GM21423 (cell line): Measurements from ENCODE around the gene SEMA3B.
"Not testable (repeated sequence)": the region's sequence is repeated elsewhere in the genome, so short reads cannot be mapped to it uniquely, and the experiment has no call there.

Experiments
- ATAC-seq: cut with Tn5 transposase; IDR thresholded peaks from one replicate; pipeline ENCODE4 v1.9.1; 2021; ENCODE audit warnings: mild to moderate bottlenecking, moderate library complexity; ENCODE audit not compliant: unreplicated experiment

SEMA3B gene

DNA sequence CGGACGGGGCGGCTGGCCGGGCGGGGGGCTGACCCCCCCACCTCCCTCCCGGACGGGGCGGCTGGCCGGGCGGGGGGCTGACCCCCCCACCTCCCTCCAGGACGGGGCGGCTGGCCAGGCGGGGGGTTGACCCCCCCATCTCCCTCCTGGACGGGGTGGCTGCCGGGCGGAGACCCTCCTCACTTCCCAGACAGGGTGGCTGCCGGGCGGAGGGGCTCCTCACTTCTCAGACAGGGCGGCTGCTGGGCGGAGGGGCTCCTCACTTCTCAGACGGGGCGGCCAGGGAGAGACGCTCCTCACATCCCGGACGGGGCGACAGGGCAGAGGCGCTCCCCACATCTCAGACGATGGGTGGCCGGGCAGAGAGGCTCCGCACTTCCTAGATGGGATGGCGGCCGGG, 43.1 kb downstream of the SEMA3B start:
- not testable (repeated sequence) for ATAC-seq

DNA sequence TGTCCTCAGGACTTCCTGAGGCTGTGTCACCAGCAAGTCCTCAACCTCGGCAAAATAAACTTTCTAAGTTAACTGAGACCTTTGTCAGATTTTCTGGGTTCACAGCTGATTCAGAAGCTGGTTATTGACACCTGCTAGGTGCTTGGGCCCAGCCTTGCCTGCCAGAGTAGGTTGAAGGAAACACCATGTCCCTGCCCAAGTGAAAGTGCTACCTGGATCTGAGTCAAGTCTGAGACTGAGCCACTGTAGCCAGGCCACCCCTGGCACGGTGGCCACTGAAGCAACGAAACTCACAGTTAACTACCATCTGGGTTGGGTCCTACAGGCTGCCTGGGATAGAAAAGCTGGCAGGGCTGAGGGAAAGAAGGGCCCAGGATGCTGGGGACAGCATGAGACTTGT, 45.4 kb downstream of the SEMA3B start:
- ATAC-seq = no peak

DNA sequence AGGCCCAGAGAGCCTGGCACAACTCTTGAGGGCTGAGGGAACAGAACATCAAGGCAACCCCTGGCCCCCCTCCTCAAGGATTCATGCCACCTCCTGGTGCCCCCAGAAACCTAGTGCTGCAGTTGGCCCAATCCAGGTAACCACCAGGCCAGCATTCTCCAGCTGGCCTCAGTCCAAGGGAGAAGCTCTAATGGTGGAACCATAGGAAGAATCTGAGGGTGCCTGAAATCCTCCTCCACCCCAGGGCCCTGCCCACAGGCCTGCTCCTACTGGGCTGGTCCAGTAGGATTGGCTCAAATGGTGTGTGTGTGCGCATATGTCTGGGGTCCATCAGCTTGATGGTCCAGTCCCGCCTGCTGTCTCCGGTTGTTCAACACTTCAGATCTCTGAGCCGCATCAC, 45.9 kb downstream of the SEMA3B start:
- no peak for ATAC-seq

DNA sequence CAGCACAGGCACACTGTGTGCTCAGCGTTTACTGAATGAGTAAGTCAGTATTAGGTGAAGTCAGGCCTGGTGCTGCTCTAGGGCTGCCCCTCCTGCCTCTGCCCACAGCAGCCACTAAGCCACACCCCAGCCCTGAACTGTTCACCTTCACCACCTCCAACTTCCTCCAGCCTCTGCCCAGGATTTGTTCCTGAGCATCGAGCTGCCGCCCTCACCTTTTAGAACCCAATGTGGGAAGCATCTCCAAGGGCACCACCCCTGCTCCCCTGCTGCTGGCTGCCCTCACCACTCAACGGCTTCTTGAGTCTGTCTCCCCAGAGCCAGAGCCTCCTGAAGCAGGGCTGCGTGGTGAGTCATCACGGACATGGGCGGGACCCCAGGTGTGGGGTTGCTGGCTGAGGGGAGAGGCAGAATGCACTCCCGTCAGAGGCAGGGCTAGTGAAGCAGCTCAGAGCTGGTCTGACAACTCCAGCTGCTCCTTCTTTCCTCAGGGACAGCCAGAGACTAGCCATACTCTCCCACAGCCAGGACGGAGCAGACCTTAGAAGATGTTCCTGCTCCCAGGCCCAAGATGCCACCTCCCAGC, 47.8 kb downstream of the SEMA3B start:
- ATAC-seq = no peak

DNA sequence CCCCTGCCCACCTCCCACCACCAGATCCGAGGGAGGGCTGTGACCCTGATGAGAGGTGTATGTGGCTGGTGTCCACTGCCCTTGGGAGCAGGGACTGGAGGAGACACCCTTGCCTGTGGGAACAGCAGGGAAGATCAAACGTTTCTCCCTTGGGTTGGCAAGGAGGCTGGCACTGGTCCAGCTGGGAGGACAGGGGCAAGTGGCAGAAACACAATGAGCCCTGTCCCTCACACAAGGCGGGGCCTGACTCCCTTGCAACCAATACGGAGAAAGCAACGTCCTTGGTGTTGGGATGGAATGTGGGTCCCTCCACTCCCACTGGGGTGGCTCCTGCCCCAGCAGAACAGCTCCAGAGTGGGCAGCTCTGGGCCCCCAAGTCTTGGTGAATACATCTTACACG, 48.4 kb downstream of the SEMA3B start:
- ATAC-seq = no peak

DNA sequence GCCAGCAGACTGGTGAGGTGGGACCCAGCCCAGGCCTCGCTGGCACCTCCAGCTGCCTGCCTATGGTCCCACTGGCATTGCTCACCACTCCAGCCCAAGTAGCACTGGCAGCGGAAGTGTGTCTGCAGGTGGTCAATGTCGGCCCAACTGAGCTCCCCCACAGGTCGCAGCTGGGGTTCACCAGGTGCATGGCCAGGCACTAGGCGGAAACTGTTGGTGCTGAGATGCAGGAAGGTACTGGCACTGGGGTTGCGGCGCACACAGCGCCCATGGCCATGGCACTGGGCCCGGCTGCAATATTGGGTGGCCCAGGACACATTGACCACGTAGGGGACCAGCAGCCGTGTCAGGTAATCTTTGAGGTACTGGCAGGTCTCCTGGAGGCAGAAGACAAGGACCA, 49.2 kb downstream of the SEMA3B start:
- ATAC-seq = no peak

DNA sequence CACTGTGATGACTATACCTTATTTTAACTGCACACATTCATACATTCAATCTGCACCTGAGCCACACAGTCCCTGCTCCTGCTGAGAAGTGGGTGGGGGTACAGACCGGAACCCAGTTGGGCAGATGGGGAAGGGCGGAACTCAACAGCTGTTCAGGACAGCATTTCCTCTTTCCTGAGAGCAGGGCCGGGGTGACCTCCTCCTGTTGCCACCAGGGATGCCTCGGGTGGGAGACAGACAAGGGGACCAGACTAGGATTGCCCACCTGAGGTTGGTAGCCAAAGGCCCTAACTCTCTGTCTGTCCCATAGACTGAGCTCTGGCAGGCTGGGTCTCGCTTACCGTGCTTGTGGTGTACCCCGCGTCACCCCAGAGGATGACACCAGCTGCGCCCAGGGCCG, 49.7 kb downstream of the SEMA3B start:
- no peak for ATAC-seq

DNA sequence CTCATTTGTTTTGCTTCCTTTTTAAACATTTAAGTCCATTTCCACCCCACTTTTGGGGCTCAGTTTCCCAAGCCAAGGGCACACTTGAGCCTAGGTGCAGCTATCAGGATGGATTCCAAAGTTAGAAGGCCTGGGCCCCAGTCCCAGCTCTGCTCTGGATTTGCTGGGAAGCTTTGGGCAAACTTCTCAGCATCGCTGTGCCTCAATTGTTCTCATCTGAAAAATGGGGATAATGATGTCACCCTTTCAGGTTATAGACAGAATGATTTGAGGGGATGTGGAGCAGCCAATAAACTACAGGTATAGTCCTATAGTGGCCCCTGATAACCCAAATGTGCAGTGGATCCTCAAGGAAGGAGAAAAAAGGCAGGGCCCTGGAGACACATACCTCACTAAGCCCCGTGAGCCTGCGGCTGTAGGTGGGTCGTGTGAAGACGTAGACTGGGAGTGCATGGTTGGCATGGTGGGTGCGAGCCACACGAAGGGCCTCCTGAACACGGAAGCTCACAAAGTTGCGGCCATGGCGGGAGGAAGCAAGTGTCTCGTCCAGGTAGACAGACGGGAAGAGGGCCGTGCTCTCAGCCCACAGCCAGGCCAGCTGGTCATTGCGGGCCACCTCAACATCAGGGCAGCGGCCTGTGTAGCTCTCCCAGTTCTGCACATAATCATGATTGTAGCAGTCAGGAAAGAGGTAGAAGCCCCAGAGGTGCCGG, 50.4 kb downstream of the SEMA3B start:
- no peak for ATAC-seq

DNA sequence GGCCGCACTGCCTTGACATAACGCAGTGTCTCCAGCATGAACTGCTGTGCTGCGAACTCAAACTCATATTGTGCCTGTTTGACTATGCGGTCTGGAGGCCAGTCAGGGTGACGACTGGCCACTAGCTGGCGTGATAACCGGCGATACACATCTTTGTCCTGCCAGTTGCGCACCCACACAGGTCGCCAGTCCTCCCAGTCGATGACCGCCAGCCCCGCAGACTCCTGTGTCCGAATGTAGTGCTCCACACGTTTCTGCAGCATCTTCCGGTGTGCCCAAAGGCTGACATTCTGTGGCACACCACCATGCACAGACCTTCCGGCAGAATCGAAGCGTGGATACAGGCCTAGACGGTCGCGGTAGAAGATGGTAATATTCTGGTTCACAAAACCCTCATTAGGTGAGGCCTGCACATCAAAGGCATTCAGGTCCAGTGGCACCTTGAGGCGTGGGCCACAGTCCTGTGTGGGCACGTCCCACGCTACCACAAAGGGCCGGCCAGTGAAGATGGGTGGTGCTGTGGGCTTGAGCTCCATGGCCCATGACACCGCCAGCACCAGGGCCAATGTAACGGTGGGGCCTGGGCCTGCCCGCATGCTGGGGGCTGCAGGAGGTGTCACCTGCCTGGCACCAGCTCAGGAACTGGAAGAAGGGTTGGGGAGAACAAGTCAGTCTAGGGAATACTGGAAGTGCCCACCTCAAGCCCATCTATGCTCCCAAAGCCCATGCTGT, 51.1 kb downstream of the SEMA3B start:
- ATAC-seq = no peak

DNA sequence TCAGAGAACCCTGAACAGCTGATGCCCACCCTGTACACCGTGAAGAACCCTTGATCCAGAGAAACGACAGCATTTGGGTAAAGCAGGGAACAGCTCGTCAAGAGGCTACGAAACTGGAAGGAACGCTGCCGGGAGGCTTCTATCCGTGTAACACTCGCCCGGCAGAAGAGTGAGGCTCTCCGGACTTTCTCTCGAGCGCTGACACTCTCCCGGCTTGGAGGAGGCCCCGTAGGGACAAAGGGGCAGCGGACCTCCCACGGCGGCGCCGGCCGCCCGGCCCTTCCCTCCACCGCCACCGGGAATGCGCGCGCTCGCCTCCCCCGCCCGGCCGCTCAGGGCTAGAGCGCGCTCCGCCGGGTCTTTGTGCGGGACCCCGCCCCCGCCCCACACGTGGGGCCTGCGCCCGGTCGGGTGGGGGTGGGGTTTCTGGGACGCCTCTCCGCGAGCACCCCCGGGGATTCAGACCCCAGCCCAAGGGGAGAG, 51.9 kb downstream of the SEMA3B start:
- ATAC-seq = peak; percentile 45

DNA sequence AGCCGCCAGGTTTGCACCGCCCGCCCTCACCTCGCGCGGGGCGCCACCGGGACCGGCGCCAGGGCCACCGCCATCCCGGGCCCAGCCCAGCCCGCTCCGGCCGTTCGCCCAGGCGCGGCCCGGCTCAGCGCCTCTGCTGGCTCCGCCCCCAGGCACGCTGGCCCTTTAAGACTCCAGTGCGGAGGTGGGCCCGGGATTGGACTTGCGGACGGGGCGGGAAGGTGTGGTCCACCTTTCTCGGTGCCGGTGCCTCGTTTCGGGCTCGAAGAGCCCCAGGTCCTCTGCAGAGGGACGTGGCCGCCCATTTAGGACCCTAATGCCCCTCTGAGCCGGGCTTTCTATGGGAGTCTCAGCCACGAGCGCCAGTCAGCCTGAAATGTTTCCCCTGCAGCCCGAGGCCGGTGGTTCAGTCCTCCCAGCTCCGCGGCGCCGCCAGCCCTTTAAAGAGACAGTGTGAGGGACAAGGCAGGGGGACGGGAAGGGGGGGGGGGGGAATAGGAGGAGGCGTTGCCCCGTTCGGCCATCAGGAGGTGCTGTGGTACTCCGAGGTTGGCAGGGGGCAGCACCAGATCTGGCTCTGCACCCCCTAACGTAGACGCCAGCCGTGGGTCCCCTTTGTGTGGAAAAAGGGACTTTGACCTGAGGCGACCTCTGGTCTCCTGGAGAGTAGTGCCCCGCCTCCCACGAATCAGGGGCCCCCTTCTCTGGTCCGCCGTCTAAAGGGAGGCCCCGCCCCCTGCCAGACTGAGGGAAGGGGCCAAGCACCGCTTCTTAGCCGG, 52.6 kb downstream of the SEMA3B start:
- peak; percentile 83 for ATAC-seq

DNA sequence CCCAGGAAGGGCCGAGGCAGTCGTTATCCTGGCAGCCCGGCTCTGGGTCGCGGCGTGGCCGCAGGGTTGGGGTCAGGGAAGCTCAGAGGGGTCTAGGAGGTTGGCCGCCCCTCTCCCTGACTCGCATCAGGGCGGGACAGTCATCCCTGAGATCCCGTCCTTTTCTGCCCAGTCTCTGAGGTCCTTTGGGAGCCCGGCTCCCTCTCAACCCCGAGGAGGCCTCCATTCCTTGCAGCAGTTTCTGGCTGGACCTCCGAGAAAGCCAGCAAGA, 53.1 kb downstream of the SEMA3B start:
- no peak for ATAC-seq

DNA sequence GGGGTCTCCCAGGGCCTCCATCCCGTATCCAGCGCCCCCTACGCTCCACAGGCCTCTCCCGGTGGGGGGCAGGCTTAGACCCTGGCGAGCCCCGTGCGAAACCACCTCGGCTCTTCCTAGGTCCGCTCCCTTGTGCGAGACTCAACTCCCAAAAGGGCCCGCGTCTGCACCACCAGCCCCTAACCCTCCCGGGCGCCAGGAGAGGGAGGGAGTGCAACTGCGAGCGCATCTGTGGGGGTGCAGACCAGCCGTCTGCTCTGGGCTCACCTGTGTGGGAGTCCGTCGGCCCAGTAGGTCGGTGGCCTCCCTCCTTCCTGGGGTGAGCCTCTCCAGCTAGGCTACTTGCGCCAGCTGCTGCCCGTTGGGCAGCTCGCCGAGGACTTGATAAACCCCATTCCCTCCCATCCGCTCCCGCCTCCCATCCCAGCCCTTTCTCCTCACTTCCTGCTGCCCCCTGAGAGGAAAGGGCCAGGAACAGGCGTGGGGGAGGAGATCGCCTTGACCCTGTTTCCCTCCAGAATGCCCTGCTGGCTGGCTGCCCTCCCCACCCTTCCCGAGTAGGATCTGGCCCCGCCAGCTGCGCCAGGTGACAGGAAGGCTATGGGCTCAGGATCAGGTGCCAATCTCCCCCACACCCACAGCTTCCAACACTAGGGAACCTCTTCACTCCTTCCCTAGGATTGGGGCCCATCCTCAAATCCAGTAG, 53.6 kb downstream of the SEMA3B start, which contains the start of gene HYAL2:
Gene HYAL2, minus strand, starts transcription at position 360 of the 706 bp plus-strand sequence. CDS start 2,256 bp downstream, outside the sequence.
- ATAC-seq = no peak

DNA sequence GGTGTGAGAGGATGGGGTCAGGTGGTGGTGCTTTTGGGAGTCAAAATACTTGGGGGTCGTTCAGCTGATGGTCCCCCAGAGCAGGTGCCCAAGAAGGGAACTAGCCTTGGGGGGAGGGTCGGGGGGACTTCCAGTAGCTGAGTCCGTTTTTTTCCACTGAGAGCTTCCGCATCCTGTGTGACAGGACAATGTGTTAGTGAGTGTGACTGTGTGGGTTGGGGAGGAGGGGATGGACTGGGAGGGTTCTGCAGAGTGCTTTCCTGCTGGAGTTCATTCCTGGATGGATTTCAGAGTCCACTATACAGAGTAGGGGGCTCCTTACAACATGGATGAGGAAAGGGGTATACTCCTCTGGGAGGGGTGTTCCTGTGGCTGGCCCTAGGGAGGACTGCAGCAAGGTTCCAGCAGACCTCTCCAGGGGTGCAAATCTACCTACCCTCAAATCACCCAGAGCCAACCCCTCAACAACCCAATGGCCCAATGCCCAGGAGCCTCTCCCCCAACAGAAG, 54.2 kb downstream of the SEMA3B start:
- ATAC-seq = no peak

DNA sequence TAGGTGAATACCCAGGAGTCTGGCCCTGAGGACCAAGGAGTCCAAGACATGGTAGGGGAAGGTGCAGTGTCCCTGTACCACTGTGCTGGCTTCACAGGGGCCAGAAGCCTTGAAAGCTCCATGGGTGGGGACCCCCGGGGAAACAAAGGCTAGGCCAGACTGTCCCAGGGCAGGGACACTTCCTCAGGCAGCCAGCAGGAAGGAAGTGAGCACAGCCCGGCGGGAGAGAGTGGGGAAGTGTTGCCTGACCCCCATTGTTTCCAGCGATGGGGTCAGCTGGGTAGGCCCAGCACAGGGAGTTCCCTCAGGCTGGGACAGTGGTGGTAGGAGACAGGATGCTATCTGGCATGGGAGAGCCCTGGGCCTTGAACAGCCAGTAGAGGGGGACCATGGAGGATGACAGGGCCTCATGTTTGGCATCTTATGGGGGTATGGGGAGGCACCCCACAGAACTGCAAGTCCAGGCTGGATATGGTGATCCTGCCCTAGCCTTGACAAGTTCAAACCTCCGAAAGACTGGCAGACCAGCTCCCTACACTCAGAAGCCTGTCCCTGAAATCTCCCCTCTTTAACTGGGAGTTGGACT, 54.8 kb downstream of the SEMA3B start:
- ATAC-seq = no peak

DNA sequence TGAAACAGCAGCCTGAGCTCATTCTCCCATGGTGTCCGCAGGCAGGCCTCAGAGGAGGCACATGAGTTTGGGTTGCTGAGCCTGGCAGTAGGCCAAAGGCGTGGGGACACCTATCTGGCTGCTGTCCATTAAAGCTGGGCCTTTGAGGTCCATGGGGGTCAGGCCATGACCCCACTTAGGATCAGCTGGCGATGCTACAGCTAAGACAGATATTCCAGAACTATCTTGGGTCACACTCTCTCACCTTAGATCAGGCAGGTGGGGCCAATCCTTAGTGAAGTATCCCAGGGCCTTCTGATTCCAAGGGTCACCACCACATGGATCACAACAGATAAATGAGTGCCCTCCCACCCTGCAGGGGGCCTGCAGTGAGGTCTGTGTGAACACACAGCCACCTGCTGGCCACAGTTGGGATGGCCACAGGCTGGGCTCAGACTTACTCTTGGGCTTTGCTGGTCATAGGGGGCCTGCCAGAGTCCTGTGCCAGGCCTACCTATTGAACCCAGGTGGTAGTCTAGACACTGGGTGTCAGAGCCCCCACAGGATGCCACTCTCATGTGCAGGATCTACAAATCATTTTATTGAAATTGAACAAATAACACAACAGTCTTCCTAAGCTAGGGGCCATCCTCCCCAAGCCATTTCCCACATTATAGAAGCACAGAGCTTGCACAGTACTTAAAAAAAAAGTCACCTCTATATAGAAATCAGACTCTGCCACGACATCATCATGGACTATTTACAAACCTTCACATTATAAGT, 55.6 kb downstream of the SEMA3B start:
- ATAC-seq = no peak

DNA sequence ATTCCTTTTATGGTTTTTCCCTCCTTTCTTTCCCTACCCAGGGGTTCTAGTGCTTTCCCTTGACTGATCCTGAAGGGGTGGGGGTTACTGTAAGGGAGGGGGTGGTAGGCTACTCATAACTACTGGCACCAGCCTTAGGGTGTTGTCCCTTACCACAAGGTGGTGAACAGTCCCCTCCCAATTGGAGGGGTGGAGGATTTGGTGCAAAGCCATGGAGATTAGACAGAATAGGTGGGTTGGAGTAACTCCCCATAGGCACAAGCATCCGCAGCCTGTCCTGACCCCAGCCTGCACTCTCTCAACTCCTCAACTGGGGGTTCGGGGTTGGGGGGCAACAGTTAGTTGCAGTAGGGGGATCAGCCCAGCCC, 56.1 kb downstream of the SEMA3B start:
- ATAC-seq = no peak

DNA sequence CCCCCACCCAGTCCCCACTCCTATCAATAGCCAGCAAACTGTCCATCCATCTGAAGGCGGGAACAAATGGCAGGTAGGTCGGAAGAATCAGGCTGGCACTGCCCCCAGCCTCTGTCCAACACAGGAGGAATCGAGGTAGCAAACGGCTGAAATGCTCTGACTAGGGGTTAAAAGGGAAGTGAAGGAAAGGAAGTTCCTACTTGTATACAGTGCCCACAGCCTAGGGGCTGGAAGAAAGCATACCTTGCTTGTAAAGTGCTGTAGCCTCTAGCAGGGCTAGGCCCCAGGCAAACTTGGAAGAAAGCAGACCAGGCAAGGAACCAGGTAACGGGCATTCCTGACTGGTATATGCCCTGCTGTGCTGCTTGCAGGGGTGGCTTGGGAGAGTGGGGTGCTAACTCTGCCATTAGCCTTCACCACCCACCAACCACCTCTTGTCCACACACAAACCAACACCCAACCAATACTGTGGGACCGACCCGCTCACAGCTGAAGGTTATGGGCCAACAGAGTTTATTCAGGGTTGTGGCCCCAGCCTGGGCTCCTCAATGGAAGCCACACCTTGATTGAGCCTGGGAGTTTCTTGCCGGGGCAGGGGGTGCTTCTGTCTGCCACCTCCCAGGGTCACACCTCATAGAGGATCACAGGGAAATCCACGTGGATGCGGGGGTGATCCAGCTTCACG, 56.7 kb downstream of the SEMA3B start:
- no peak for ATAC-seq

DNA sequence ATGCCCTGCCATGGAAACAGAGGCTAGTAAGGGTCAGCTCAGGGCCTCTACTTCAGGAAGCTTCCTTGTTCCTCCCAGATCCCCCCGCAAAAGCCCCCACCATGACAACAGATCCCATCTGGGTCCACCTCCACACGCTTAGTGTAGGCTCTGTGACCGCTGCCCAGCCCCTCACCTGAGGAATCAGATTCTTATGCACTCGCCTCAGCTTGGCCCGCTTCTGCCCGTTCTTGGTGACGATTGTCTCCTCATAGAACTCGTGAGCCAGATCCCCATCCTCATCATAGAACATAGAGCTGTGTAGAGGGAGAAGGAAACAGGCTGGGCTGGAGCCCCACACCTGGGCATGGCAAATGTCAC, 57.2 kb downstream of the SEMA3B start:
- ATAC-seq = no peak
